HepG2 (cell line): ENCODE data around the gene ANKS1A. TPM values are rescaled to one million over a fixed set of nuclear protein-coding genes. Genes with fewer than 3 reads are reported as not detected.

Source experiments
- DNMT3B ChIP-seq: conservative IDR thresholded peaks from 2 replicates; pipeline ENCODE4 v1.6.1; 2016; ENCODE audit warnings: missing biosample characterization, control low read depth
- HOXD1 ChIP-seq: sonication (generic); formaldehyde crosslinking; IDR thresholded peaks from 2 replicates; pipeline ENCODE4 v1.5.0; 2020; ENCODE audit warnings: missing genetic modification reagents
- KDM1A ChIP-seq: IDR thresholded peaks from 2 replicates; pipeline ENCODE4 v1.6.1; 2016; ENCODE audit warnings: missing compliant biosample characterization
- ZBTB21 ChIP-seq: sonication (generic); formaldehyde crosslinking; IDR thresholded peaks from 2 replicates; pipeline ENCODE4 v1.4.0; 2020; ENCODE audit warnings: missing genetic modification reagents
- ZMYM3 ChIP-seq: sonication (generic); formaldehyde crosslinking; IDR thresholded peaks from 2 replicates; pipeline ENCODE4 v1.5.1; 2020; ENCODE audit warnings: mild to moderate bottlenecking, missing genetic modification reagents
- ZNF143 ChIP-seq: sonication (generic); formaldehyde crosslinking; IDR thresholded peaks from 2 replicates; pipeline ENCODE4 v1.4.0; 2020; ENCODE audit warnings: missing genetic modification reagents
- ZNF318 ChIP-seq: sonication (generic); formaldehyde crosslinking; IDR thresholded peaks from 2 replicates; pipeline ENCODE4 v1.4.0; 2020; ENCODE audit warnings: mild to moderate bottlenecking, missing genetic modification reagents
- polyA plus RNA-seq, 8 experiments: library from polyadenylated mRNA; depleted of rRNA in 3 of 8; stranded (reverse) in 7 of 8; unstranded in 1 of 8; fragments of >200 nt; fragmentation: Illumina TruSeq in 4 of 8; extraction: Trizol in 4 of 8; gene quantifications; 2 replicates each; pipeline versions ENCODE4 v1.2.1 to v1.2.3, GENCODE V29; 2011 to 2016; ENCODE audit warnings: low read depth in 4 of 8, missing spikeins in 1 of 8, mixed read lengths in 1 of 8; ENCODE audit not compliant: insufficient read depth in 1 of 8
- total RNA-seq, 5 experiments: library from RNA; depleted of rRNA; stranded (reverse); fragments of >200 nt; fragmentation: Illumina TruSeq; extraction: Trizol; gene quantifications; 2 replicates each; pipeline ENCODE4 v1.2.3, GENCODE V29; 2016; ENCODE audit warnings: low read depth in 1 of 5

ANKS1A gene
- total and polyA plus RNA-seq, 2 of the 13 experiments (the other 11 are each of a cell fraction or from before 2014, with no cell fraction given) = 7.2 to 15.1 TPM

GRCh38 chr6:34922177-34922663 is 33.2 kb downstream of the ANKS1A start (continued):
- TF ChIP-seq ZNF318 = no peak
- peak; percentile 70; the same call in 1 of the 2 replicates for TF ChIP-seq KDM1A (CRISPR knock-in tag)
- no peak; the same call in 1 of the 2 replicates for TF ChIP-seq ZBTB21 (CRISPR knock-in tag)
- TF ChIP-seq ZMYM3 (CRISPR knock-in tag) = peak; percentile 51; the same call in 1 of the 2 replicates
- no peak for TF ChIP-seq DNMT3B (CRISPR knock-in tag)
- TF ChIP-seq HOXD1 (CRISPR knock-in tag) = no peak
- TF ChIP-seq ZNF143 (CRISPR knock-in tag) = no peak
